Measurements from ENCODE around the gene FCER1G. TPM values are rescaled to one million over a fixed set of nuclear protein-coding genes. Genes with fewer than 3 reads are reported as not detected.

The FCER1G gene
- total RNA-seq = 2.5 and 3.1 TPM in 2 replicates

- intact Hi-C loops (cut with micrococcal nuclease) = no loop called here
These were observed at the start of gene FCER1G for GRCh38 chr1:161215076-161215475. Gene FCER1G, plus strand, starts transcription at chr1:161215295. Its CDS starts 27 bp downstream, at chr1:161215322.

DNA sequence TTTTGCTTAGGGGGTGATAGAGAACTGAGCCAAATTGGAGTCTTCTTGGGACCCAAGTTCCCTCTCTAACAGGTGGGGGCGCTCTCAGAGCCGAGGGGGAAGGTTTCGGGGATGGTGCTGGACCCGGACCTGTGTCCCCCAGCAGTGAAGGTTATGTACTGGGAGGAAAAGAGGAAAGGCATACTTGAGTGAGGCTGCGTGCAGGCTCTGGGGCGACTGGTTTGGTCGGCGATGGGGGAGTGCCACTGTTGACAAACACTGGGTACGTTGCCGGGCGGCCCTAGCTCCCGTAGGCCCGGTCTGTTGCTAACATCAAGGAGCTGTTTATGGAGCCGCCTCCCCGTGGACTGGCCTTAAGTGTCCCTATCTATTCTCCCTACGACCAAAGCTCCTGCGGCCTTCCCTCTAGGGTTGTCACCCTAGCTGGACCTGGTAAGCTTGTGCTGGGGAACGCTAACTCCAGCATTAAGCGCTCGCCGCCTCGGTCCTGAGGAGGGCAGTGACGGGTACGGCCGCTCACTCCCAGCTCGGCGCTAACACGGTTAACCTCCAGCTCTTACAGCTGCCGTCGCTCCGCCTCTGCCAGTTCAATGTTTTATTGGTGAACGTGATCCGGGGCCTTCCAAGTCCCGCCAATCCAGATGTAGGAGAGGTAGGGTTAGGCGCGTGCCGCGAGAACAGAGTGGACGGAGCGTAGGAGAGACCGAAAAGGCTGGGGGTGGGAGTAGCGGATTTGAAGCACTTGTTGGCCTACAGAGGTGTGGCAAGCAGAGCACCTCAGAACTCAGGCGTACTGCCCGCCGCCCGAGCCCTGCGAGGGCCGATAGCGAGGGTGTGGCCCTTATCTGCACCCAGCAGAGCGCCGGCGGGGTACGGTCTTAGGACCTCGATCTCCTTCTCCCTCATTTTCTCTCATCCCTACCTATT is 49.1 kb upstream of the FCER1G start, which contains the start of gene PPOX:
PPOX (plus strand) TSS at position 685 of the 927 bp plus-strand sequence. CDS start 422 bp downstream, outside the sequence.
- intact Hi-C loops (cut with micrococcal nuclease) = loop anchor here (1.0 to 2.0 kb wide), 6 partner anchors 11 to 59 kb away; partner anchors contain the start of genes B4GALT3, DEDD, NDUFS2 and UFC1

DNA sequence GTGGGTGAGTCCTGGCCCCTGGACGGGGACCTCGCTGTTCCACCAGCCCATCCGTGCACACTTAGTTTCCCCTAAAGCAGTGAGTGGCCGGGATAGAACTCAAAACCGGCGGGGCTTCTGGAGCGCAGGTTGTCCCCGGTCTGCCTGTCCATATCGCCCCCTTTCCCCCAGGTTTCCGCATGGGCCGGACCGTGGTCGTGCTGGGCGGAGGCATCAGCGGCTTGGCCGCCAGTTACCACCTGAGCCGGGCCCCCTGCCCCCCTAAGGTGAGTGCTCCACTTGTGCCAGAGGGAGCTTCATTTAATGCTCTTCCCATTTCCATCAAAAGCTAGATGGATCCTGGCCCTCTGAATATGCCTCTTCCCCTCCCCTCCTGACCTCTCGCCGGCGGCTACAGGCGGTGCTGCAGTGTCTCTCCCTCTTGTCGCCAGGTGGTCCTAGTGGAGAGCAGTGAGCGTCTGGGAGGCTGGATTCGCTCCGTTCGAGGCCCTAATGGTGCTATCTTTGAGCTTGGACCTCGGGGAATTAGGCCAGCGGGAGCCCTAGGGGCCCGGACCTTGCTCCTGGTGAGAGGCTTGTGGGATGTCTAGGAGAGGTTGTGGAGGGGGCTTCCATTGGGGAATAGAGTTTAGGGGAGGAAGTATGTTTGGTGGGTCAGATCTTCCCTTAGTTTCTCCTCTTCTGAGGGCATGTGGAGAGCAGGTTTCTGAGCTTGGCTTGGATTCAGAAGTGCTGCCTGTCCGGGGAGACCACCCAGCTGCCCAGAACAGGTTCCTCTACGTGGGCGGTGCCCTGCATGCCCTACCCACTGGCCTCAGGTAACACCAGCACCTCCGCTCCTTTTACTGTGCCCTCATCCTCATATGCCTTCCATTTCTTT is 48.2 kb upstream of the FCER1G start:
- intact Hi-C loops (cut with micrococcal nuclease) = loop anchor here (1.0 to 2.0 kb wide), 6 partner anchors 10 to 58 kb away; partner anchors contain the start of genes B4GALT3, DEDD, NDUFS2 and UFC1

- intact Hi-C loops (cut with micrococcal nuclease) = no loop called here
These were observed 46.2 kb upstream of the FCER1G start for GRCh38 chr1:161168906-161169305.

GRCh38 chr1:161171191-161171590 is 43.9 kb upstream of the FCER1G start:
- intact Hi-C loops (cut with micrococcal nuclease) = no loop called here

DNA sequence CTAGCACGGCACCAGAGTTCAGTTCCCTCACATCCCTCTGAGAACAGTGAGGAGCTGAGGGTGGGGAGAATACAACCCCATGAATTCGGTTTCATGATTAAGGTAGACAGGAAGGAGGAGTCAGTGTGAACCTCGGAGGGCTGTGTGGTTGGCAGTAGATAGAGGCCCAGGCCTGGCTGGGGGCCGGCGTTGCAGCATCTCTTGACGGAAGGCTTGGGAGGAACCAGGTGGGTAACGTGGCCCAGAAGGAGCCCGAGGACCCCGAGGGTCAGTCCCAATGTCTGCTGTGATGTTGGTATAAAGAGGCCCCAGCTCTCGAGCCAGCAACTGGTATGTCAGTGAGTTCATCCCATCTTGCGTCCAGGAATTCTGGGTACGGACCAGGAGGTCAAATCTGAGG is 43.4 kb upstream of the FCER1G start:
- intact Hi-C loops (cut with micrococcal nuclease) = no loop called here

DNA sequence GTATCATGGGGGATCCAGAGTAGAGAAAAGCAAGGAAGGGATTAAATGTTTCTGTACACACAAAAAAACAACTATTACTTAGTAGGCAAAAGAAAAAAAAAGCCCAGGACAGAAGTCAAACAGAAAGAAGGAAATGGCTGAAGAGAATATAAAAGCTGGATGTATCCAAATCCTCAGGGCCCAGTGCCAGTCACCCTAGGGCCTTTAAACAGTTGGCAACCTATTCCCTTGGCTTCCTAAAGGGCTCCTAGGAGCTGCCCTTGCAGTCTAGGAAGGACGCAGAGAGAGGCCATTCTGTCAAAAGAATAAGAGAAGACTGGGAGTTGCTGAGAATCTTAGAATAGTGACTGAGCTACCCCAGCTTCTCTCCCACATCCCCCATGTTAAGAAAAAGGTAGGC is 42.7 kb upstream of the FCER1G start:
- intact Hi-C loops (cut with micrococcal nuclease) = no loop called here

DNA sequence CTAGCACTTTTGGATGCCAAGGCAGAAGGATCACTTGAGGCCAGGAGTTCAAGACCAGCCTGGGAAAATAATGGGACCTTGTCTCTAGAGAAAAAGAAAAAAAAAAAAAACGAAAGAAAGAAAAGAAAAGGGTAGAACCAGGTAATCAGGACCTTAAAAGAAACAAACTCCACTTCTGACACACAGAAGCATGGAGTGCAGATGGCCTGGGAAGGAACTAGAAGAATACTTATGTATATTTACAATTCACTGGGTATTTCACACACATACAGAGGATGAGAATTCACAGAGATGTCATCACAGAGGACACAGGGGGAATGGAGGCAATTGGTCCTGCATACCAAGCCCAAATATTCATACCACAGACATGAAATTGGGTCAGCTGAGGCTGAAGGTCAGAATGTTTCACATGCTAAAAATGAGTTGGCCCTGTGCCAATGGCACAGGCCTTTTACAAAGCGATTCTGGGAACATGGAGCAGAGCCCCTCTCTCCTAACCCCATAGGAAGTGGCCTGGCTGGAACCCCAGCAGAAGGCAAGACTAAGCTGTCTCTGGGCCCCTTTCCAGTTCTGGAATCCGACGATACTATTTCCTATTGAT is 42.2 kb upstream of the FCER1G start:
- intact Hi-C loops (cut with micrococcal nuclease) = no loop called here

- intact Hi-C loops (cut with micrococcal nuclease) = no loop called here
These were observed 41.4 kb upstream of the FCER1G start for GRCh38 chr1:161173711-161174110.

- intact Hi-C loops (cut with micrococcal nuclease) = no loop called here
These were observed 40.2 kb upstream of the FCER1G start for GRCh38 chr1:161174911-161175310.

DNA sequence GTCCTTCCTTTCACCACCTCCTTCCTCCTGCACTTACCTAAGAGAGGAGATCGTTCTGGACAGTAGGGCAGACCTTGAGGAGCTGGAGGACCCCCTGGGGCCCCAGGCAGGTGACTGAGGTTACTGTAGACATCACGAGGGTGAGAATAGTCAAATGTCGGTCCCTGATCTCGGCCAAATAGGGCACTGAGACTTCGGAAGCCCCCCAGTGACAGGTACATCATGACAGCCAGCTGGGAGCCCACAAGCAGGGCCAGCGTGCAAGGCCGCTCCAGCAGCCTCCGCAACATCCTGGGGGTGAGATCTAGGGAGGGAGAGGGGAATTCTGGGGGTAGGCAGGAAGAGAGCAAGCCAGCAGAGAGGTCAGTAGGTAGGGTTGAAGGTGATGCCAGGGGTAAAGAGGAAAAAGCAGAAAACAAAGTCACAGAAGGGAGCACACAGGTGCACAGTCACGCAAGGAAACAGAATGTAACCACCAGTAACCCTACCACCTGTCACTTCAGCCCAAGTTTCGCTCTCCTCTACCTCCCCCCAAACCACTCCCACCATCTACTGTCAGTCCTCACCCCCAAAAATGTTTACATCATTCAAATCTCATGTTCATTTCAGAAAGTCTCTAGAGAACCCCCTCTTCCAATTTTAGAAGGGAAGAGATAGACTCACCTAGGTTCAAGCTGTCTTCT is 39.2 kb upstream of the FCER1G start:
- intact Hi-C loops (cut with micrococcal nuclease) = no loop called here

- intact Hi-C loops (cut with micrococcal nuclease) = loop anchor here (1.0 kb wide), 3 partner anchors 9 to 49 kb away; partner anchors contain the start of gene PPOX
These were observed 38.5 kb upstream of the FCER1G start for GRCh38 chr1:161176468-161177111.

GRCh38 chr1:161177112-161177935 is 37.8 kb upstream of the FCER1G start, which contains the start of gene B4GALT3:
Gene B4GALT3, minus strand, starts transcription at chr1:161177507. Its CDS starts 1,447 bp downstream, at chr1:161176060.
- intact Hi-C loops (cut with micrococcal nuclease) = loop anchor here (1.0 kb wide), 3 partner anchors 8 to 48 kb away; partner anchors contain the start of gene PPOX

DNA sequence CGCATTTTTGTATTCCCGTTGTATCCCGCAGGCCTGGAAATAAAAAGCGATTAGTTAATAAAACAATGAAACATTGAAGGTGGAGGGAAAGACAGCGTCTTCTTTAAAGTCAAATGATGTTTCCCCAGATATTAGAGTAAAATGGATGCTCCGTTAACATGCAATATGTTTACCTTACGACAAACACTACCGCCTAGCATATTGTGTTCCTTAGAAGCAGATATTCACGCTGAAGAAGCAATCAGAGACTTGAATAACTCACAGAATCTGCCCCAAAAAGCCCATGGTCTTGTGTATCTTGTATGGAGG is 37.2 kb upstream of the FCER1G start:
- intact Hi-C loops (cut with micrococcal nuclease) = loop anchor here (1.0 kb wide), 3 partner anchors 7 to 47 kb away; partner anchors contain the start of gene PPOX

DNA sequence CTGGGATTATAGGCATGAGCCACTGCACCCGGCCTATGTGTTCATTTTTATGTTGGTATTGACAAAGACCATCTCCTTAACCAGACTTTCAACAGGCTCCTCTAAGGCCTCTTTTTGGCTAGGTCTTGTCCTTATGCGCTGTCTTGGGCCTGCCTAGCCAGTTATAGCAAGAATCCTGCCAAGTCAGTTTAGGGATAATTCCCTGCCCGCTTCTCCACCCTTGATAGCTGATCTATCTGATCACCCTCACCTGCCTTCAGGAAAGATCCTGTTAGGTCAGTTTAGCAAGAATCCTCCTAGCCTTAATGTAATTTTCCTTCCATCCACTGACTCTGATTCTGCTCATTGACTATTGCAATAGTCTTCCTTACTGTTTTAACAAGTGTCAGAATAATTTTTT is 35.4 kb upstream of the FCER1G start:
- intact Hi-C loops (cut with micrococcal nuclease) = no loop called here

DNA sequence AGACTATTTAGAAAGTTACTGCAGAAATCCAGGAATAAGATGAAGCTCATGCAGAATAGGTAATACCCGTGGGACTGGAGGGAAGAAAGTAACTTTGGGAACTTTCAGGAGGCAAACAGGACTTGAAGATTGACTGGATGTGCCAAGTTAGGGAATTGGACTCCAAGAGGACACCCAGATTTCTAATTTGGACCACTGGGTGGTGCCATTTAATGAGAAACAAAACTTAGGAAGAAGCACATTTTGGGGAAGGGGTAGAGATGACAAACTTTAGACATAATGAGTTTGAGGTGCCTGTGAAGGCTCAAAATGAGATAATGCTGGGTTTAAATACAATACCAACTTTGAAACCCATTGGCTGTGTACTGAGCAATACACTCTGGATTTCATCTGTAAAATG is 34.5 kb upstream of the FCER1G start:
- intact Hi-C loops (cut with micrococcal nuclease) = no loop called here

- intact Hi-C loops (cut with micrococcal nuclease) = loop anchor here (1.0 kb wide), 1 partner anchor 10 kb away; no protein-coding TSS in a partner anchor
These were observed 32.9 kb upstream of the FCER1G start for GRCh38 chr1:161182214-161182613.

DNA sequence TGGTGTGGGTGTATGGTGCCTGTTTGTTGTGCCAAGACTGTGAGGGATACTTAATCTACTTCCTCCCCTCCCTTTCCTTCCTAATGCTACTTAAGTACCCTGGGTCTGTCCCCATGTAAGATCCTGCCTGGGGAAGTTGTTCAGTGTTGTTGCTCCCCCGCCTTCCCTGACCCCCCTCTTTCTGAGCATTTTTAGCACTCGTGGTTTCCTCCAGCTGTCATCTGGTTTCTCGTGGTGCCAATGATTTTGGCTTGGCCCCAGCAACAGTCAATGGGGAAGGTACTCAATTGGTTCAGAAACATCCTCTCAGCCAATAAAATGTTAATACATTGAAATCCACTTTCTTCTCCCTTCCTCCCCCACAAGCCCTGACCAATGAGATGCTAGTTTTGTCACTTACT is 29.8 kb upstream of the FCER1G start:
- intact Hi-C loops (cut with micrococcal nuclease) = loop anchor here (1.0 to 5.0 kb wide), 6 partner anchors 8 to 842 kb away; partner anchors contain the start of genes B4GALT3, COPA, MPZ and NCSTN
